SK-N-SH treated with all-trans-retinoic acid at 6 μM for 48 hours (cell line): ENCODE measurements around the gene ULK4.

Source experiments
- ATAC-seq: fragments of 200-7000 bp; cut with Tn5 transposase; 3 replicates; pipeline ENCODE4 v1.9.1; 2020; ENCODE audit warnings: mild to moderate bottlenecking, moderate library complexity
- ARNTL ChIP-seq: fragments of 450-650 bp; formaldehyde crosslinking; IDR thresholded peaks from 2 replicates; pipeline ENCODE4 v1.5.0; 2020; ENCODE audit warnings: low read depth, mild to moderate bottlenecking, moderate library complexity, borderline replicate concordance
- BACH2 ChIP-seq: fragments of 250-450 bp; sonication (Bioruptor Pico); IDR thresholded peaks from 2 replicates; pipeline ENCODE4 v1.9.0; 2021; ENCODE audit warnings: mild to moderate bottlenecking, borderline replicate concordance
- CSDC2 ChIP-seq: fragments of 250-450 bp; sonication (Bioruptor Pico); IDR thresholded peaks from 2 replicates; pipeline ENCODE4 v1.5.0; 2020; ENCODE audit warnings: mild to moderate bottlenecking, moderate library complexity
- CSRNP3 ChIP-seq: fragments of 250-450 bp; sonication (Bioruptor Pico); IDR thresholded peaks from 2 replicates; pipeline ENCODE4 v1.5.1; 2021; ENCODE audit warnings: mild to moderate bottlenecking, moderate library complexity
- ESRRG ChIP-seq: fragments of 250-450 bp; sonication (Bioruptor Pico); IDR thresholded peaks from 2 replicates; pipeline ENCODE4 v1.6.1; 2021; ENCODE audit warnings: mild to moderate bottlenecking
- GLIS3 ChIP-seq: fragments of 250-450 bp; sonication (Bioruptor Pico); IDR thresholded peaks from 2 replicates; pipeline ENCODE4 v1.5.0; 2020; ENCODE audit warnings: mild to moderate bottlenecking, moderate library complexity
- ISL1 ChIP-seq: fragments of 250-450 bp; sonication (Bioruptor Pico); IDR thresholded peaks from 2 replicates; pipeline ENCODE4 v2.1.2; 2022; ENCODE audit warnings: mild to moderate bottlenecking, moderate library complexity
- OSR1 ChIP-seq: fragments of 250-450 bp; sonication (Bioruptor Pico); IDR thresholded peaks from 2 replicates; pipeline ENCODE4 v1.8.0; 2022; ENCODE audit warnings: moderate library complexity, mild to moderate bottlenecking, inconsistent platforms
- PATZ1 ChIP-seq: fragments of 250-450 bp; sonication (Bioruptor Pico); IDR thresholded peaks from 2 replicates; pipeline ENCODE4 v1.8.0; 2020; ENCODE audit warnings: mild to moderate bottlenecking, moderate library complexity, borderline replicate concordance
- PPARA ChIP-seq: fragments of 250-450 bp; sonication (Bioruptor Pico); IDR thresholded peaks from 2 replicates; pipeline ENCODE4 v1.5.0; 2020; ENCODE audit warnings: mild to moderate bottlenecking, borderline replicate concordance
- RARB ChIP-seq: fragments of 250-450 bp; sonication (Bioruptor Pico); IDR thresholded peaks from 2 replicates; pipeline ENCODE4 v1.8.0; 2021; ENCODE audit warnings: mild to moderate bottlenecking, moderate library complexity
- SNAI2 ChIP-seq: fragments of 250-450 bp; sonication (Bioruptor Pico); IDR thresholded peaks from 2 replicates; pipeline ENCODE4 v1.5.0; 2020; ENCODE audit warnings: mild to moderate bottlenecking, moderate library complexity
- TCF4 ChIP-seq: fragments of 250-450 bp; sonication (Bioruptor Pico); IDR thresholded peaks from 2 replicates; pipeline ENCODE4 v1.8.0; 2021; ENCODE audit warnings: mild to moderate bottlenecking, moderate library complexity, borderline replicate concordance
- TOX ChIP-seq: fragments of 250-450 bp; sonication (Bioruptor Pico); IDR thresholded peaks from 2 replicates; pipeline ENCODE4 v1.8.0; 2021; ENCODE audit warnings: mild to moderate bottlenecking, moderate library complexity, borderline replicate concordance
- ZC3H10 ChIP-seq: fragments of 250-450 bp; sonication (Bioruptor Pico); IDR thresholded peaks from 2 replicates; pipeline ENCODE4 v1.5.1; 2021; ENCODE audit warnings: mild to moderate bottlenecking, moderate library complexity
- ZFP3 ChIP-seq: fragments of 250-450 bp; sonication (Bioruptor Pico); IDR thresholded peaks from 2 replicates; pipeline ENCODE4 v1.5.0; 2020; ENCODE audit warnings: mild to moderate bottlenecking, moderate library complexity
- ZFP30 ChIP-seq: fragments of 450-650 bp; formaldehyde crosslinking; IDR thresholded peaks from 2 replicates; pipeline ENCODE4 v1.5.0; 2022; ENCODE audit warnings: mild to moderate bottlenecking, moderate library complexity
- ZNF565 ChIP-seq: fragments of 450-650 bp; formaldehyde crosslinking; conservative IDR thresholded peaks from 2 replicates; pipeline ENCODE4 v1.5.0; 2020; ENCODE audit warnings: low read depth, mild to moderate bottlenecking, moderate library complexity
- ZNF70 ChIP-seq: fragments of 450-650 bp; formaldehyde crosslinking; IDR thresholded peaks from 2 replicates; pipeline ENCODE4 v1.5.0; 2020; ENCODE audit warnings: mild to moderate bottlenecking, moderate library complexity
- ZNF8 ChIP-seq: fragments of 450-650 bp; formaldehyde crosslinking; IDR thresholded peaks from 2 replicates; pipeline ENCODE4 v1.5.0; 2020; ENCODE audit warnings: mild to moderate bottlenecking, moderate library complexity
- TF ChIP-seq, protein P1 (sequence below): fragments of 250-450 bp; sonication (Bioruptor Pico); IDR thresholded peaks from 2 replicates; pipeline ENCODE4 v1.8.0; 2021; ENCODE audit warnings: low read depth, mild to moderate bottlenecking, moderate library complexity, borderline replicate concordance
- TF ChIP-seq, protein P2 (sequence below): fragments of 250-450 bp; sonication (Bioruptor Pico); IDR thresholded peaks from 2 replicates; pipeline ENCODE4 v1.5.1; 2020; ENCODE audit warnings: low read depth, mild to moderate bottlenecking, moderate library complexity
- TF ChIP-seq, protein P3 (sequence below): fragments of 250-450 bp; sonication (Bioruptor Pico); IDR thresholded peaks from 2 replicates; pipeline ENCODE4 v1.5.0; 2020; ENCODE audit warnings: mild to moderate bottlenecking, moderate library complexity

The ULK4 gene

DNA sequence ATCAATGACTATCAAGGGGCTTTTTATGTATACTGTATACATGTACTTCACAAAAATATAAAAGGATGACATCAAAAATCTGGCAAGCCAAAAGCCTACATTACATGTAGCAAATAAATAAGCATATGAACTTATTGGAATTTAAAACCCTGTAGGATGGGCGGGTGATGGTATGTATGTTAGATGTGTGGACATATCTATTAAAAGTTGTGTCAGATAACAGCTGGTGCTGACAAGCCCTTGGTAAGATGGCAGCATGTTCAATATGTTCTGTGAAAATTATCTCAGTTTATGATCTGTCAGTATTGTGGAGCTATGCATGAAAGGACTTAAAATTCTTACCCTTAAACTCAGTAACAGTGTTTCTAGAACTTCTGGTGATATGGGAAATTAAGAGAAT lies 742.5 kb downstream of the ULK4 start:
- TF ChIP-seq SNAI2 (CRISPR knock-in tag) = no peak
- no peak for TF ChIP-seq ZNF565 (CRISPR knock-in tag)
- TF ChIP-seq ISL1 (CRISPR knock-in tag) = no peak
- TF ChIP-seq, all 23 proteins: peak for 0
- no peak for ATAC-seq

GRCh38 chr3:41216993-41217392 lies 744.9 kb downstream of the ULK4 start:
- ATAC-seq = no peak; the same call in 1 of the 3 replicates
- TF ChIP-seq RARB (CRISPR knock-in tag) = no peak
- no peak for TF ChIP-seq CSRNP3 (CRISPR knock-in tag)
- no peak for TF ChIP-seq PATZ1 (CRISPR knock-in tag)
- TF ChIP-seq ZC3H10 (CRISPR knock-in tag) = no peak
- no peak for TF ChIP-seq TCF4 (CRISPR knock-in tag)
- TF ChIP-seq PPARA (CRISPR knock-in tag) = no peak
- TF ChIP-seq SNAI2 (CRISPR knock-in tag) = no peak
- TF ChIP-seq ZFP3 = no peak
- no peak for TF ChIP-seq ZFP30 (CRISPR knock-in tag)
- no peak for TF ChIP-seq ISL1 (CRISPR knock-in tag)
- no peak for TF ChIP-seq BACH2
- TF ChIP-seq ZNF8 = no peak
- no peak for TF ChIP-seq TOX (CRISPR knock-in tag)
- TF ChIP-seq, protein P1, sequence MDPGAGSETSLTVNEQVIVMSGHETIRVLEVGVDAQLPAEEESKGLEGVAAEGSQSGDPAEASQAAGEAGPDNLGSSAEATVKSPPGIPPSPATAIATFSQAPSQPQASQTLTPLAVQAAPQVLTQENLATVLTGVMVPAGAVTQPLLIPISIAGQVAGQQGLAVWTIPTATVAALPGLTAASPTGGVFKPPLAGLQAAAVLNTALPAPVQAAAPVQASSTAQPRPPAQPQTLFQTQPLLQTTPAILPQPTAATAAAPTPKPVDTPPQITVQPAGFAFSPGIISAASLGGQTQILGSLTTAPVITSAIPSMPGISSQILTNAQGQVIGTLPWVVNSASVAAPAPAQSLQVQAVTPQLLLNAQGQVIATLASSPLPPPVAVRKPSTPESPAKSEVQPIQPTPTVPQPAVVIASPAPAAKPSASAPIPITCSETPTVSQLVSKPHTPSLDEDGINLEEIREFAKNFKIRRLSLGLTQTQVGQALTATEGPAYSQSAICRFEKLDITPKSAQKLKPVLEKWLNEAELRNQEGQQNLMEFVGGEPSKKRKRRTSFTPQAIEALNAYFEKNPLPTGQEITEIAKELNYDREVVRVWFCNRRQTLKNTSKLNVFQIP (CRISPR knock-in tag) = no peak
- no peak for TF ChIP-seq CSDC2 (CRISPR knock-in tag)
- TF ChIP-seq, protein P2, sequence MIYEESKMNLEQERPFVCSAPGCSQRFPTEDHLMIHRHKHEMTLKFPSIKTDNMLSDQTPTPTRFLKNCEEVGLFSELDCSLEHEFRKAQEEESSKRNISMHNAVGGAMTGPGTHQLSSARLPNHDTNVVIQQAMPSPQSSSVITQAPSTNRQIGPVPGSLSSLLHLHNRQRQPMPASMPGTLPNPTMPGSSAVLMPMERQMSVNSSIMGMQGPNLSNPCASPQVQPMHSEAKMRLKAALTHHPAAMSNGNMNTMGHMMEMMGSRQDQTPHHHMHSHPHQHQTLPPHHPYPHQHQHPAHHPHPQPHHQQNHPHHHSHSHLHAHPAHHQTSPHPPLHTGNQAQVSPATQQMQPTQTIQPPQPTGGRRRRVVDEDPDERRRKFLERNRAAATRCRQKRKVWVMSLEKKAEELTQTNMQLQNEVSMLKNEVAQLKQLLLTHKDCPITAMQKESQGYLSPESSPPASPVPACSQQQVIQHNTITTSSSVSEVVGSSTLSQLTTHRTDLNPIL = no peak
- TF ChIP-seq ZNF565 (CRISPR knock-in tag) = no peak

GRCh38 chr3:41216422-41216821 lies 745.5 kb downstream of the ULK4 start:
- ATAC-seq = no peak
- no peak for TF ChIP-seq ZNF8
- TF ChIP-seq ARNTL = no peak
- TF ChIP-seq OSR1 (CRISPR knock-in tag) = no peak
- no peak for TF ChIP-seq TOX (CRISPR knock-in tag)
- no peak for TF ChIP-seq GLIS3
- no peak for TF ChIP-seq RARB (CRISPR knock-in tag)
- no peak for TF ChIP-seq ESRRG (CRISPR knock-in tag)
- no peak for TF ChIP-seq ZNF565 (CRISPR knock-in tag)
- TF ChIP-seq TCF4 (CRISPR knock-in tag) = no peak
- TF ChIP-seq, protein P3, sequence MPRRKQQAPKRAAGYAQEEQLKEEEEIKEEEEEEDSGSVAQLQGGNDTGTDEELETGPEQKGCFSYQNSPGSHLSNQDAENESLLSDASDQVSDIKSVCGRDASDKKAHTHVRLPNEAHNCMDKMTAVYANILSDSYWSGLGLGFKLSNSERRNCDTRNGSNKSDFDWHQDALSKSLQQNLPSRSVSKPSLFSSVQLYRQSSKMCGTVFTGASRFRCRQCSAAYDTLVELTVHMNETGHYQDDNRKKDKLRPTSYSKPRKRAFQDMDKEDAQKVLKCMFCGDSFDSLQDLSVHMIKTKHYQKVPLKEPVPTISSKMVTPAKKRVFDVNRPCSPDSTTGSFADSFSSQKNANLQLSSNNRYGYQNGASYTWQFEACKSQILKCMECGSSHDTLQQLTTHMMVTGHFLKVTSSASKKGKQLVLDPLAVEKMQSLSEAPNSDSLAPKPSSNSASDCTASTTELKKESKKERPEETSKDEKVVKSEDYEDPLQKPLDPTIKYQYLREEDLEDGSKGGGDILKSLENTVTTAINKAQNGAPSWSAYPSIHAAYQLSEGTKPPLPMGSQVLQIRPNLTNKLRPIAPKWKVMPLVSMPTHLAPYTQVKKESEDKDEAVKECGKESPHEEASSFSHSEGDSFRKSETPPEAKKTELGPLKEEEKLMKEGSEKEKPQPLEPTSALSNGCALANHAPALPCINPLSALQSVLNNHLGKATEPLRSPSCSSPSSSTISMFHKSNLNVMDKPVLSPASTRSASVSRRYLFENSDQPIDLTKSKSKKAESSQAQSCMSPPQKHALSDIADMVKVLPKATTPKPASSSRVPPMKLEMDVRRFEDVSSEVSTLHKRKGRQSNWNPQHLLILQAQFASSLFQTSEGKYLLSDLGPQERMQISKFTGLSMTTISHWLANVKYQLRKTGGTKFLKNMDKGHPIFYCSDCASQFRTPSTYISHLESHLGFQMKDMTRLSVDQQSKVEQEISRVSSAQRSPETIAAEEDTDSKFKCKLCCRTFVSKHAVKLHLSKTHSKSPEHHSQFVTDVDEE (CRISPR knock-in tag) = no peak
- no peak for TF ChIP-seq ZNF70 (CRISPR knock-in tag)
- TF ChIP-seq SNAI2 (CRISPR knock-in tag) = no peak
- no peak for TF ChIP-seq CSRNP3 (CRISPR knock-in tag)
- TF ChIP-seq CSDC2 (CRISPR knock-in tag) = no peak
- TF ChIP-seq ISL1 (CRISPR knock-in tag) = no peak
- no peak for TF ChIP-seq BACH2
- no peak for TF ChIP-seq ZFP30 (CRISPR knock-in tag)
- no peak for TF ChIP-seq PPARA (CRISPR knock-in tag)
- TF ChIP-seq, protein P1 (CRISPR knock-in tag) = no peak
